ES-I3 (cell line): ENCODE data around the gene MAP1LC3B.

Experiments used
- H3K36me3 ChIP-seq: 2 replicates; pipeline ENCODE4 v1.6.1; 2013; ENCODE audit warnings: mild to moderate bottlenecking, low read length, control low read depth, moderate library complexity; ENCODE audit not compliant: insufficient read depth
- H3K4me1 ChIP-seq: 2 replicates; pipeline ENCODE4 v1.6.1; 2013; ENCODE audit warnings: mild to moderate bottlenecking, control low read depth, low read length; ENCODE audit not compliant: insufficient read depth
- H3K9ac ChIP-seq: 2 replicates; pipeline ENCODE4 v1.6.1; 2013; ENCODE audit warnings: low read depth, mild to moderate bottlenecking, low read length, moderate library complexity
- H3K9me3 ChIP-seq: 2 replicates; pipeline ENCODE4 v1.6.1; 2013; ENCODE audit warnings: mild to moderate bottlenecking, low read length, moderate library complexity; ENCODE audit not compliant: control insufficient read depth, insufficient read depth

Gene MAP1LC3B

GRCh38 chr16:87416826-87417527, 24.8 kb downstream of the MAP1LC3B start:
- H3K36me3 ChIP-seq: no peaks in the 10 kb centered on the region; the same call in 1 of the 2 replicates
- H3K9me3 ChIP-seq: no peaks in the 10 kb centered on the region
- no peaks in the 10 kb centered on the region for H3K4me1 ChIP-seq
- no peak overlapping the region for H3K9ac ChIP-seq

GRCh38 chr16:87417528-87417910, 25.4 kb downstream of the MAP1LC3B start:
- no peaks in the 10 kb centered on the region for H3K36me3 ChIP-seq

GRCh38 chr16:87418216-87418615, 26.1 kb downstream of the MAP1LC3B start:
- Histone ChIP-seq H3K4me1 (no peaks in the 10 kb centered on the region), H3K9ac (no peak overlapping the region), H3K9me3 (no peaks in the 10 kb centered on the region), H3K36me3 (no peaks in the 10 kb centered on the region; the same call in 1 of the 2 replicates)

More at GRCh38 chr16:87417528-87417910, 25.4 kb downstream of the MAP1LC3B start:
- no peaks in the 10 kb centered on the region for H3K4me1 ChIP-seq
- H3K9me3 ChIP-seq: no peaks in the 10 kb centered on the region
- H3K9ac ChIP-seq: no peak overlapping the region

GRCh38 chr16:87418644-87419043, 26.5 kb downstream of the MAP1LC3B start:
- H3K4me1 ChIP-seq: no peaks in the 10 kb centered on the region
- no peaks in the 10 kb centered on the region; the same call in 1 of the 2 replicates for H3K36me3 ChIP-seq

GRCh38 chr16:87420026-87421002, 28.2 kb downstream of the MAP1LC3B start:
- H3K9me3 ChIP-seq: no peaks in the 10 kb centered on the region
- no peak overlapping the region for H3K9ac ChIP-seq
- H3K4me1 ChIP-seq: no peaks in the 10 kb centered on the region
- H3K36me3 ChIP-seq: no peaks in the 10 kb centered on the region; the same call in 1 of the 2 replicates

More at GRCh38 chr16:87418644-87419043, 26.5 kb downstream of the MAP1LC3B start:
- Histone ChIP-seq H3K9ac (no peak overlapping the region), H3K9me3 (no peaks in the 10 kb centered on the region)

- Histone ChIP-seq H3K9me3 (no peaks in the 10 kb centered on the region), H3K36me3 (no peaks in the 10 kb centered on the region; the same call in 1 of the 2 replicates), H3K4me1 (no peaks in the 10 kb centered on the region), H3K9ac (no peak overlapping the region)
Observed at GRCh38 chr16:87421003-87421912, 29.1 kb downstream of the MAP1LC3B start.

GRCh38 chr16:87422106-87422505, 30.0 kb downstream of the MAP1LC3B start:
- no peaks in the 10 kb centered on the region for H3K9me3 ChIP-seq
- H3K36me3 ChIP-seq: no peaks in the 10 kb centered on the region; the same call in 1 of the 2 replicates
- peaks cover 6% of the 10 kb centered on the region for H3K4me1 ChIP-seq
- H3K9ac ChIP-seq: no peak overlapping the region

- Histone ChIP-seq H3K36me3 (no peaks in the 10 kb centered on the region; the same call in 1 of the 2 replicates), H3K9ac (no peak overlapping the region), H3K4me1 (peaks cover 9% of the 10 kb centered on the region), H3K9me3 (no peaks in the 10 kb centered on the region)
Observed at GRCh38 chr16:87423429-87423828, 31.3 kb downstream of the MAP1LC3B start.

- no peaks in the 10 kb centered on the region for H3K9me3 ChIP-seq
- H3K9ac ChIP-seq: no peak overlapping the region
- H3K4me1 ChIP-seq: peaks cover 9% of the 10 kb centered on the region
- H3K36me3 ChIP-seq: no peaks in the 10 kb centered on the region; the same call in 1 of the 2 replicates
Observed at GRCh38 chr16:87424266-87424665, 32.1 kb downstream of the MAP1LC3B start.

GRCh38 chr16:87425941-87426340, 33.8 kb downstream of the MAP1LC3B start:
- Histone ChIP-seq H3K9ac (no peak overlapping the region), H3K9me3 (no peaks in the 10 kb centered on the region), H3K36me3 (no peaks in the 10 kb centered on the region; the same call in 1 of the 2 replicates), H3K4me1 (peaks cover 9% of the 10 kb centered on the region)

GRCh38 chr16:87426423-87427215, 34.5 kb downstream of the MAP1LC3B start:
- peaks cover 9% of the 10 kb centered on the region for H3K4me1 ChIP-seq
- no peaks in the 10 kb centered on the region for H3K9me3 ChIP-seq
- H3K9ac ChIP-seq: no peak overlapping the region
- no peaks in the 10 kb centered on the region; the same call in 1 of the 2 replicates for H3K36me3 ChIP-seq

- H3K9ac ChIP-seq: no peak overlapping the region
Observed at GRCh38 chr16:87431926-87432325, 39.8 kb downstream of the MAP1LC3B start.

GRCh38 chr16:87432330-87432915, 40.3 kb downstream of the MAP1LC3B start:
- Histone ChIP-seq H3K9me3 (no peaks in the 10 kb centered on the region), H3K9ac (no peak overlapping the region), H3K36me3 (no peaks in the 10 kb centered on the region; the same call in 1 of the 2 replicates), H3K4me1 (no peaks in the 10 kb centered on the region)

More at GRCh38 chr16:87431926-87432325, 39.8 kb downstream of the MAP1LC3B start:
- H3K36me3 ChIP-seq: no peaks in the 10 kb centered on the region; the same call in 1 of the 2 replicates
- no peaks in the 10 kb centered on the region for H3K9me3 ChIP-seq
- H3K4me1 ChIP-seq: peaks cover 5% of the 10 kb centered on the region
